HG03575 (cell line): ENCODE data around the gene COX7C.
"Not testable (repeated sequence)": the region's sequence is repeated elsewhere in the genome, so short reads cannot be mapped to it uniquely, and the experiment has no call there.

Experiments
- ATAC-seq: cut with Tn5 transposase; IDR thresholded peaks from one replicate; pipeline ENCODE4 v1.9.1; 2021; ENCODE audit not compliant: unreplicated experiment, insufficient number of reproducible peaks, low FRiP score; ENCODE audit errors: extremely low read depth

COX7C gene, protein sequence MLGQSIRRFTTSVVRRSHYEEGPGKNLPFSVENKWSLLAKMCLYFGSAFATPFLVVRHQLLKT

DNA sequence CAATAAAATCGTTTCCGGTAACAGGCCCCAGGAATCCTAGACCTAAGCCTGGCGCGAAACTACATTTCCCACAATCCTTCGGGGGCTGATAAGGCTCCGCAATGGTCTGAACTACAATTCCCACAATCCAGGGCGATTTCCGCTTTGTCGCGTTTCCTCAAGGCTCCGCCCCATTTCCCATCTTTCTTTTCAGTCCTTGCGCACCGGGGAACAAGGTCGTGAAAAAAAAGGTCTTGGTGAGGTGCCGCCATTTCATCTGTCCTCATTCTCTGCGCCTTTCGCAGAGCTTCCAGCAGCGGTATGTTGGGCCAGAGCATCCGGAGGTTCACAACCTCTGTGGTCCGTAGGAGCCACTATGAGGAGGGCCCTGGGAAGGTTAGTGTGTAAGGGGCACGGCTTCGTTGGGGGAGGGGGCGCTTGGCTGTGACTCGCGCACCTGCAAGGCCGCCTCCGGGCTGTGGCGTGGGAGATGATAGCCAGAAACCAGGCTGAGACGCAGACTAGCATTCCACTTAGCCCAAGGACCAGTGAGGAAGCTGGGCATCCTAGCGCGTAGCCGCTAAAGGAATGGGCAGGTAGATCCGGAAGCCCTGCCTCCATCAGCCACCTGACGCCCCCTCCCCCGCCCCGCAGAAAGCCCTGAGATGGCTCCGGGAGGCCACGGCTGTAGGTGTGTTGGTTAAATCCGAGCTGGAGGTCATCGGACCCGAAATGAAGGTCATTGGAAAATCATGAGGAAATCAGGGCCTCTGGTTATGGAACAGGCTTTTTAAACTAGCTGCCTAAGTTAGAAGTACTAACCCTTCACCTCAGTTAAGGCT lies at the start of gene COX7C:
Gene COX7C (plus strand): TSS at position 186 of the 821 bp plus-strand sequence. CDS start 115 bp downstream, at position 301.
- peak; percentile 100 for ATAC-seq

DNA sequence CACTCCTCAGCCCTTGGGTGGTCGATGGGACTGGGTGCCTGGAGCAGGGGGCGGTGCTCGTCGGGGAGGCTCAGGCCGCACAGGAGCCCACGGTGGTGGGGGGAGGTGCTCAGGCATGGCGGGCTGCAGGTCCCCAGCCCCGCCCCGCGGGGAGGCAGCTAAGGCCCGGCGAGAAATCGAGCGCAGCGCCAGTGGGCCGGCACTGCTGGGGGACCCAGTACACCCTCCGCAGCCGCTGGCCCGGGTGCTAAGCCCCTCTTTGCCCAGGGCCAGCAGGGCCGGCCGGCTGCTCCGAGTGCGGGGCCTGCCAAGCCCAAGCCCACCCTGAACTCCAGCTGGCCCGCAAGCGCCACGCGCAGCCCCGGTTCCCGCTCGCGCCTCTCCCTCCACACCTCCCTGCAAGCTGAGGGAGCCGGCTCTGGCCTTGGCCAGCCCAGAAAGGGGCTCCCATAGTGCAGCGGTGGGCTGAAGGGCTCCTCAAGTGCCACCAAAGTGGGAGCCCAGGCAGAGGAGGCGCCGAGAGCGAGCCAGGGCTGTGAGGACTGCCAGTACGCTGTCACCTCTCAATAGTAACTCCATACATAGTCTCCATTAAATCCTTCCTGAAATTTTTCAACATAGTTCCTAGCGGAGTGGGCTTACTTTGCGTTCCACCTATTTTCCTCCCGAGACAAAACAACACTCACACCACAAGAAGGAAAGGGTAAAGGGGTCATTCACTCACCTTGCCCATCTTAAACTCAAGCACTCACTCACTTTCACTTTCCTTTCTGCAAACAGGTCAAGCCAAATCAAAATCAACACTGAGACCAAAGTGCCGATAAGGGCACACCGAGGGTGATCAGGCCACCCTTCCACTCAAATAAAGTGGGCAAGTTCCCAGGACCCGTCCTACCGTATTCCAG lies 48.0 kb upstream of the COX7C start:
- not testable (repeated sequence) for ATAC-seq

DNA sequence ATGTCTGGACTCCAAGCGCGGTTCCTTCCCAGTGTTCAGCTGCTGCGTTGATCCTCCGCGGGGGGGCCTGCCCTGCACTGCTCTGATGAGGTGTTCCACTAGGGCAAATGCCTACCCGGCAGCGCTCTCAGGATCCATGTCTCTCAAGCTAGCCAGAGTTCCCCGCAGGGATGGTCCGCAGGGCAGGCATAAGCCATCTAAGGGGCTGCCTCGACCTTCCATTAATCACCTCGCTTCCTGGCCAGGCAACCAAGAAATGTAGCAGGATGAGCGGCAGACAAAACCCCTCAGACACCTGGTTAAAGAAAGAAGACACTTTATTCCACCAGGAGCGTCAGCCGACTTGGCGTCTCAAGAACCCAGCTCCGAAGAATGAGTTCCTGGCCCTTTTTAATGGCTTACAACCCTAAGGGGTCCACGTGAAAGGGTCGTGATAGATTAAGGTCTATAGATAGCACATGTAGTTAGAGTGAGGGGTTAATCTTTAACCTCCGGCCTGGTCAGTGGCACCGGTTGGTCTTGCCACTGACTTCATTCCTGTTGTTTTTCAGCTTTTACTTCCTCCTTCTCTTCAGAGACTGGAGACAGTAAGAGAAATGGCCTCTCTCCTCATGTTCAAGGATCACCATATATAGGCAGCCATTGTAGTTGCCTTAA lies 47.2 kb upstream of the COX7C start:
- no peak for ATAC-seq

DNA sequence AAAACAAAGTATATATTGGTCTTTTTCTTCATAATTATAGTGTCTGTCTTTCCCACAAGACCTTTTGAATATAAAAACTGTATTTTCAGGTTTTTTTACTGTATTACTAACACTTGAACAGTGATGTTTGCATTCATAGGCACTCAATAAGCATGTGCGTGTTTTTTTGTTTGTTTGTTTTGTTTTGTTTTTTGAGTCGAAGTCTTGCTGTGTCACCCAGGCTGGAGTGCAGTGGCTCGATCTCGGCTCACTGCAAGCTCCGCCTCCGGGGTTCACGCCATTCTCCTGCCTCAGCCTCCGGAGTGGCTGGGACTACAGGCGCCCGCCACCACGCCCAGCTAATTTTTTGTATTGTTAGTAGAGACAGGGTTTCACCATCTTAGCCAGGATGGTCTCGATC lies 46.6 kb upstream of the COX7C start:
- ATAC-seq = not testable (repeated sequence)

DNA sequence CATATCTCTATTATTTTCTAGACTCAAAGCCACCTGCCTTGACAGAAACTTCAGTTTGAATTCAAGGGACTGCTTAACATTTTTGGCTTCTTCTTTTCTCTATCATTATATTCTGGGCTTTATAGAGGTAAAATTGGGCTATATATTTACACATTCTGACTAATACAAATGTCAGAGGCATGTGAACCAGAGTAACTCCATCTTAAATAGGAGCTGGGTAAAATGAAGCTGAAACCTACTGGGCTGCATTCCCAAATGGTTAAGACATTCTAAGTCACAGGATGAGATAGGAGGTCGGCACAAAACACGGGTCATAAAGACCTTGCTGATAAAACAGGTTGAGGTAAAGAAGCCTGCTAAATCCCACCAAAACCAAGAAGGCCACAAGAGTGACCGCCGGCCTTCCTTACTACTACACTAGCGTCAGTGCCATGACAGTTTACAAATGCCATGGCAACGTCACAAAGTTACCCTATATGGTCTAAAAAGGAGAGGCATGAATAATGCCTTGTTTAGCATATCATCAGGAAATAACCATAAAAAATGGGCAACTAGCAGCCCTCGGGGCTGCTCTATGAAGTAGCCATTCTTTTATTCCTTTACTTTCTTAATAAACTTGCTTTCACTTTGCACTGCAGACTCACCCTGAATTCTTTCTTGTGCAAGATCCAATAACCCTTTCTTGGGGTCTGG lies 44.8 kb upstream of the COX7C start:
- no peak for ATAC-seq

DNA sequence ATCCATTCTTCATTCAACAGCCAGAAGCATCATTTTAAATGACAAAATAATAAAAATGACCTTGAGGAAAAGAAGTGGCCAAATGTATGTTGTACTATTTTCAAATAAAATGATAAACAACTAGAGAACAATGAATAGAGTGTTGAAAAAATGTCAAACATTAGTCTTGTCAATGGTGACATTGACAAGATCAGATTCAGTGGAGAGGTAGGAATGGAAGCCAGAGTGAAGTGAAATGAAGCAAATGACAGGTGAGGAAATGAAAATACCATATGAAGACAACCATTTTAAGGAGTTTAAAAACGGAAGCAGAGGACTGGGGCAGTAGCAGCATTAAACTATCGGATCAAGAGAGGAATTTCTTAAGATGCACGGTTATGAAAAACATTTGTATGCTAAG lies 38.2 kb upstream of the COX7C start:
- ATAC-seq = no peak

DNA sequence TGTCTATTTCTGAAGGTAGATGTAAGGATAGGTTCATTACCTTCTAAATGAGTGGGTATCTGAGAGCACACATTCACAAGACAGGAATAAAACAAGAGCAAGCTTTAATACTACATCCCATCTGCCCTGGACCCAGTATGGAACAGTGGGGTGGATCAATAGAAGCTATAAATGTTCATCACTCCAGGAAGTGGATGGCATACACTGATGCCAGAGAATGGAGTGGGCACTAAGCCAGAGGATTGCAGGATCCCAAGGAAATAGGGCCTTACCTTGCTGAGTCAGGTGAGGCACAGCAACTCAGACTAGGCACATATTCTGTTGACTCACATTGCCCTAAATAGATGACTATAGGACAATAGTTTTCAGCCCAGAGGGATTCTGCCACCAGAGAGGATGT lies 21.3 kb upstream of the COX7C start:
- ATAC-seq = no peak

DNA sequence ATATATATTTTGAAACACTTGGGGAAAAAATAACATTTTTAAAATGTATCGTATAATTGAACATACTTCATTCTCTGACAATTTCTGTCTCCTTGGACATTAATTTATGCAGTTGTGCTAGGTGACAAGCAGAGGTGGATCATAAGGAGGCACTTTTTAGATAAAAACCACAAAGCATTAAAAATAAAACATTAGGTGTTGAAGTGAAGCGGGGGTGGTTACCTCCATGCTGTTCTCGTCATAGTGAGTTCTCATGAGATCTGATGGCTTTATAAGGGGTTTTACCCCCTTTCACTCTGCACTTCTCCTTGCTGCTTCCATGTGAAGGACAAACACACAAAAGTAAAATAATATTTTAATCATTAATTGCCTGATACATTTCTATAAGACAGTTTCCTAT lies 11.9 kb upstream of the COX7C start:
- no peak for ATAC-seq

DNA sequence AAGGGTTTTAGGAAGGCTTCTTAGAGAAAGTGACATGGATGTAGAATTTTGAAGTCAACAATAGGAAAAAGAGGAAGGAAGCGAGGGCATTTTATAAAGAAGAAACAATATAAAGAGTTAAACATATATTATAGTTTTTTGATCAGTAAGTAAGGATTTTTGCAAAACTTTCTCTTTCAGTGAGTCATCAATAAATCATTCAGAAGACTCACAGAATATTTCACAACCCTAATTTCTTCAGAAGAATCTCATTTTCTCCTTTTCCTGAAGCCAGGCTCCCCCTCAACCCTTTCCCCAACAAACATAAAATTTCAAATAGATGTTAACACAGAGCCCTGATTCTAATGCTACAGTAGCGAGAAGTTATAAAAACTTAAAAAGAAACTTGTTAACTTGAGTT lies 4.3 kb upstream of the COX7C start:
- no peak for ATAC-seq

DNA sequence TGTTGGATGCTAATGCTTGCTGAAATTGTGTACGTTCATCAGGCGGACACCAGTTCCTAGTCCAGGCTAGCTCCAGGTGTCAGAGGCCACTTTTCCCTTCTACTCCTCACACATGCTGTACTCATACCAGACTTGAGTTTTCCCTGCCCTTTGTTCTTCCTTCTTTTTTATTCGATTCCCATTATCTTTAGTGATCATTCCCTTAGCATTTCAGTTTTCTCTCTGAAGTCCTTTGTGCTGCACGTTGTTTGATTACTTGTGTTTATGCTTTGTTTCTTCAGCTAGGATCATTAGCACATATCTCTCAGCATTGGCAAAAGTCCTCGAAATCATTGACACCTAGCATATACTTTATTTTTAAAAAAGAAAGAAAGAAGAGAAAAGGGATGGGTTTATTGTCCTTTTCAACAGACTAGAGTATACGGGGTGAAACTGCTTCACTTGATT lies 409 bp upstream of the COX7C start:
- no peak for ATAC-seq

DNA sequence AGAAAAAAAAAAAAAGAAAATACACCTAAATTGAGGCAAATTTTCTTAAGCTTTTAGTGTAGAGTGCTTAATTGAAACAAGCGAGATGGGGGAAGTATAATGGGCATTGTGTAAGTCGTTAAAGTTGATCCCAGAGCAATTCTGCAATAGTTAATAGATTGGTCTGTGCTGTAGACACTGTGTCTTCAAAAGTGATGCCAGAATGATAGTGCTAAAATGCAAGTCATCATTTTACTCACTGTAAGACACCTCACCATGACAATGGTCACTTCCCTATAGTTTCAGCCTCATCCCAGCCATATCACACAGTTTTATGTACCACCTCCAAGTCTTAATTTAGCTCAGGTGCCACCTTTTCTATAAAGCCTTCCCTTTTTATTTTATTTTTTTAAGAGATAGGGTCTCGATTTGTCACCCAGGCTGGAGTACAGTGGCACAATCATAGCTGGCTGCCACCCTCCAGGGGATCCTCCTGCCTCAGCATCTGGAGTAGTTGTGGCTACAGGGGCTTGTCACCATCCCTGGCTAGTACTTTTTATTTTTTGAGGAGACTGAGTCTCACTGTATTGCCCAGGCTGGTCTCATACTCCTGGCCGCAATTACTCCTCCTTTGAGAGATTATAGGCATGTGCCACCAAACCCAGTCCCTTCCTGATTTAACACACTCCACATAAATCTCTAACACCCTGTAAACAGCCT lies 6.2 kb downstream of the COX7C start:
- no peak for ATAC-seq

DNA sequence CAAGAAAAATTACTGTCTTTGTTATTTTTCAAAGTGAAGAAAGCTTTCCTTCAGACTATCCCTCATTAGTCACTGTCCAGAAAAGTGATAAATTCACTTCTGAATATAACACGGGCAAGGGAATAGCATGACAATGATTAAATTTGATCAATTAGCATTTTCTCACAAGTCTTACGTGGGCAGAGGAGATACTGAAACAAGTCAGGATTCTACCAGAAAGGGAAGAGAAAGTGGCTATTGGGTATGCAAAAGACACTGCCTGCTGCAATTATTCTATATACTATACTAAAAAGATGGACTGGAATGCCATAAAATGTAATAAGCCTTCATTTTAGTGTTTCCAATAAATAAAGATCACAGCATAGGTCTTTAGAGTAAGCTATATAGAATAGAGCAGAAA lies 7.4 kb downstream of the COX7C start:
- no peak for ATAC-seq

DNA sequence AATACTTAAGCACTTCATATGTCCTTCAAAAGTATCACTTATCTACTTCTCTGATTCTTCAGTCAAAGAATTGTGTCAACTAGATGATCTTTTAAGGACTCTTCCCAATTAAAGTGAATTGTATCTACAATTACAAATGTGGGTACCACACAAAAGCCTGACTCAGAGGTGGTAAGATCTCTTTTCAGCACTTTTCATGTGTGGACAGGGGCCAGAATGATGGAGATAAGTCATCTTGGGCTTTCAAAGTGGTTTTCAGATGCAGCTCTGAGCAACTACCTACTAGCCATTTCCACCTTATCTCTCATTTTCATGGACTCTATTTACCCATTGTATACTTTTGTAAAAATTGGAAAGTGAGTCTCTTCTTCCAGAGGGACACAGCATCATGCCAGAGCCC lies 8.4 kb downstream of the COX7C start:
- no peak for ATAC-seq

DNA sequence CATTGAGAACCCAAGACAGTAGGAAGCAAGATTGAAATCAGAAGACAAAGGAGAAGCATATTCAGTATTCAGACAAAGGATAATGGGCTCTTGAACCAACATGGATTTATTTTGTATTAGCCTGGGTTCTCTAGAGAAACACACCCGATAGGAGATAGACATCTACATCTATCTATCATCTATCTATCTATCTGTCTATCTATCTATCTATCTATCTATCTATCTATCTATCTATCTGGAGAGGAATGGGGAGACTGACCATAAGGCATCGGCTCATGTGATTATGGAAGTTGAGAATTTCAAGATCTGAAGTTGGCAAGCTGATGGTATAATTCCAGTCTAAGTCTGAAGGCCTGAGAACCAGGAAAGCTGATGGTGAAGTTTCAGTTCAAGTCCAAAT lies 13.4 kb downstream of the COX7C start:
- no peak for ATAC-seq

DNA sequence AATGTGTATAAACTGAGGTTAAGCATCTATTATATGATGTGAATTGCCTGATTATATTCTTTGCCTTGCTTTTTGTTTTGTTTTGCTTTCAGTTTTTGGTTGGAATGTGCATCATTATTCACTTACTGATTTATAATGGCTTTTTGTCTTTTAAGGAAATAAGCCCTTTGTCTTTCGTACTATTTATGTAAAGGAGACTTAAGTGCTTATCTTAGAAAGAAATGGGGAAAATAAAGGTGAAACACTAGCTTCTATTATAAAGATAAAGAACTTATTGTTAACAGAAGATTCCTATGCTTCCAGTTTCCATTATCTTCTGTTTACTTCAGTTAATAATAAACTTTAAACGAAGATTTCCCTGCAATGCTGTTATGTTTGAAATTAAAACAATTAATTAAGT lies 23.3 kb downstream of the COX7C start:
- ATAC-seq = no peak

DNA sequence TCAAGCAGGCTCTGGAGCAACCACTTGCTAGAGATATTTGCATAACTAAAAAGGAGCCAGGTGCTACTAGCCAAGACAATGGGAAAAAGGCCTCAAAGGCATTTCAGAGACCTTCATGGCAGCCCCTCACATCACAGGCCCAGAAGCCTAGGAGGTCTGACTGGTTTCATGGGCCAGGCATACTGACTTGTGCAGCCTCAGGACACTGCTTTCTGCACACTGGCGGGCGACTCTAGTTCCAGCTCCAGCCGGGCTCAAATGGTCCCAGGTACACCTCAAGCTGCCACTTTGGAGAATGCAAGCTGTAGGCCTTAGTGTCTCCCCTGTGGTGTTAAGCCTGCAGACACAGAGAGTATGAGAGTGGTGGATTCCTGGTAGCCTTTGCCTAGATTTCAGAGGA lies 27.1 kb downstream of the COX7C start:
- no peak for ATAC-seq

DNA sequence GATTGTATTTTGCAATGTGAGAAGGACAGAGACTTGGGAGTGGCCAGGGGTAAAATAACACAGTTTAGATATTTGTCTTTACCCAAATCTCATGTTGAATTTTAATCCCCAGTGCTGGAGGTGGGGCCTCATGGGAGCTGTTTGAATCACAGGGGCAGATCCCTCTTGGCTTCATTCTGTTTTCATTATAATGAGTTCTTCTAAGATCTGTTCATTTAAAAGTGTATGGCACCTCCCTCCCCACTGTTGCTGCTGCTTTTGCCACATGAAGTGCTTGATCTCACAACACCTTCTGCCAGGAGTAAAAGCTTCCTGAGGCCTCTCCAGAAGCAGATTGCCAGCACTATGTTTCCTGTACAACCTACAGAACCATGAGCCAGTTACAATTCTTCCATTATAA lies 28.1 kb downstream of the COX7C start:
- ATAC-seq = no peak

DNA sequence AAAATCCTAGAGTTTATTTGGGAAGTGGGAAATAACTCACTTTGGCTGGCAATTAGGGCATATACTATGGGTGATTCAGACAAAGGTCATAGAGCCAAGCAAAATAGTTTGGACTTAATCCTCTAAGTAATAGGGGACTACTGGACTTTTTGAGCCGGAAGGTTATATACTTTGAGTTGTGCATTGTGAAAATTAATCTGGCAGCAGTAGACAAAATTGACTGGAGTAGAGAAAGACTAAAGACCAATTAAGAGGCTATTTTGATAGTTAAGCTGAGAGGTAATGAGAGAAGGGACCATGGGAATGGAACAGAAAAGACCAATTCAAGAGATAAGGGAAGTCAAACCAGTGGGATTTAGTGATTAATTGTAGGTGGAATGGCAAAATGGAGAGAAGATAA lies 28.9 kb downstream of the COX7C start:
- ATAC-seq = no peak
